Nephron progenitor cell (in vitro differentiated cells): ENCODE data around the gene DDX10.

Experiments used
- DNase-seq: peaks from one replicate; pipeline ENCODE4 v3.0.0; 2021
- H3K27ac Mint-ChIP-seq: 2 replicates; pipeline ENCODE4 v1.8.0; 2021; ENCODE audit warnings: mild to moderate bottlenecking, moderate library complexity, mixed read lengths
- H3K27me3 Mint-ChIP-seq: 2 replicates; pipeline ENCODE4 v1.8.0; 2021; ENCODE audit warnings: mild to moderate bottlenecking, low read depth, mixed read lengths; ENCODE audit not compliant: poor library complexity
- H3K36me3 Mint-ChIP-seq: 2 replicates; pipeline ENCODE4 v1.8.0; 2021; ENCODE audit warnings: low read depth, mixed read lengths
- H3K4me1 Mint-ChIP-seq: 2 replicates; pipeline ENCODE4 v1.8.0; 2021; ENCODE audit warnings: mixed read lengths
- H3K4me3 Mint-ChIP-seq: 2 replicates; pipeline ENCODE4 v1.8.0; 2021; ENCODE audit warnings: mild to moderate bottlenecking, moderate library complexity, mixed read lengths
- H3K9me3 Mint-ChIP-seq: 2 replicates; pipeline ENCODE4 v1.8.0; 2021; ENCODE audit warnings: mild to moderate bottlenecking, moderate library complexity, mixed read lengths
- TF ChIP-seq, protein P1 (sequence below): fragments of 200-600 bp; sonication (generic); IDR thresholded peaks from 2 replicates; pipeline ENCODE4 v1.5.0; 2021; ENCODE audit warnings: antibody characterized with exemption

Gene DDX10

GRCh38 chr11:108975641-108976071, 310.8 kb downstream of the DDX10 start:
- no peaks in the 10 kb centered on the region for H3K9me3 Mint-ChIP-seq
- no peaks in the 10 kb centered on the region for H3K4me1 Mint-ChIP-seq
- no peaks in the 10 kb centered on the region for H3K36me3 Mint-ChIP-seq
- H3K27me3 Mint-ChIP-seq: no peaks in the 10 kb centered on the region
- no peak overlapping the region for H3K27ac Mint-ChIP-seq
- TF ChIP-seq, protein P1, sequence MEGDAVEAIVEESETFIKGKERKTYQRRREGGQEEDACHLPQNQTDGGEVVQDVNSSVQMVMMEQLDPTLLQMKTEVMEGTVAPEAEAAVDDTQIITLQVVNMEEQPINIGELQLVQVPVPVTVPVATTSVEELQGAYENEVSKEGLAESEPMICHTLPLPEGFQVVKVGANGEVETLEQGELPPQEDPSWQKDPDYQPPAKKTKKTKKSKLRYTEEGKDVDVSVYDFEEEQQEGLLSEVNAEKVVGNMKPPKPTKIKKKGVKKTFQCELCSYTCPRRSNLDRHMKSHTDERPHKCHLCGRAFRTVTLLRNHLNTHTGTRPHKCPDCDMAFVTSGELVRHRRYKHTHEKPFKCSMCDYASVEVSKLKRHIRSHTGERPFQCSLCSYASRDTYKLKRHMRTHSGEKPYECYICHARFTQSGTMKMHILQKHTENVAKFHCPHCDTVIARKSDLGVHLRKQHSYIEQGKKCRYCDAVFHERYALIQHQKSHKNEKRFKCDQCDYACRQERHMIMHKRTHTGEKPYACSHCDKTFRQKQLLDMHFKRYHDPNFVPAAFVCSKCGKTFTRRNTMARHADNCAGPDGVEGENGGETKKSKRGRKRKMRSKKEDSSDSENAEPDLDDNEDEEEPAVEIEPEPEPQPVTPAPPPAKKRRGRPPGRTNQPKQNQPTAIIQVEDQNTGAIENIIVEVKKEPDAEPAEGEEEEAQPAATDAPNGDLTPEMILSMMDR: no peak
- no peak overlapping the region for H3K4me3 Mint-ChIP-seq
- DNase-seq: no peak

GRCh38 chr11:108983636-108984420, 319.0 kb downstream of the DDX10 start:
- Mint-ChIP-seq H3K27me3 (no peaks in the 10 kb centered on the region), H3K9me3 (no peaks in the 10 kb centered on the region), H3K27ac (peak overlapping the region; percentile 15), H3K36me3 (no peaks in the 10 kb centered on the region), H3K4me3 (no peak overlapping the region), H3K4me1 (peaks cover 34% of the 10 kb centered on the region)
- DNase-seq: no peak
- TF ChIP-seq, protein P1: no peak

- H3K27me3 Mint-ChIP-seq: no peaks in the 10 kb centered on the region
- H3K9me3 Mint-ChIP-seq: peaks cover 2% of the 10 kb centered on the region
- peak overlapping the region; percentile 15 for H3K27ac Mint-ChIP-seq
- H3K36me3 Mint-ChIP-seq: no peaks in the 10 kb centered on the region
- no peak for DNase-seq
- TF ChIP-seq, protein P1: no peak
- H3K4me1 Mint-ChIP-seq: peaks cover 34% of the 10 kb centered on the region
- H3K4me3 Mint-ChIP-seq: no peak overlapping the region
Measured at GRCh38 chr11:108984523-108984922, 319.7 kb downstream of the DDX10 start.

- Mint-ChIP-seq H3K4me1 (peaks cover 34% of the 10 kb centered on the region), H3K27me3 (no peaks in the 10 kb centered on the region), H3K4me3 (no peak overlapping the region), H3K9me3 (peaks cover 10% of the 10 kb centered on the region), H3K36me3 (peaks cover under 1% of the 10 kb centered on the region), H3K27ac (no peak overlapping the region)
- DNase-seq: no peak
- TF ChIP-seq, protein P1: no peak
Measured at GRCh38 chr11:108985236-108985944, 320.5 kb downstream of the DDX10 start.

GRCh38 chr11:108985945-108986279, 321.0 kb downstream of the DDX10 start:
- Mint-ChIP-seq H3K4me1 (peaks cover 34% of the 10 kb centered on the region), H3K27me3 (no peaks in the 10 kb centered on the region), H3K4me3 (no peak overlapping the region), H3K27ac (no peak overlapping the region), H3K36me3 (peaks cover 4% of the 10 kb centered on the region), H3K9me3 (peaks cover 14% of the 10 kb centered on the region)
- TF ChIP-seq, protein P1: no peak
- no peak for DNase-seq
